Loucy (cell line): Measurements from ENCODE around the gene STXBP5.

Experiments used
- EZH2phosphoT487 ChIP-seq: fragments of 200-600 bp; IDR thresholded peaks from 2 replicates; pipeline ENCODE4 v1.6.1; 2018; ENCODE audit warnings: antibody characterized with exemption, mild to moderate bottlenecking, moderate library complexity, borderline replicate concordance
- TF ChIP-seq, protein P1 (sequence below): fragments of 200-600 bp; sonication (generic); conservative IDR thresholded peaks from 2 replicates; pipeline ENCODE4 v1.5.1; 2014; ENCODE audit warnings: mild to moderate bottlenecking, antibody characterized with exemption, low read length

DNA sequence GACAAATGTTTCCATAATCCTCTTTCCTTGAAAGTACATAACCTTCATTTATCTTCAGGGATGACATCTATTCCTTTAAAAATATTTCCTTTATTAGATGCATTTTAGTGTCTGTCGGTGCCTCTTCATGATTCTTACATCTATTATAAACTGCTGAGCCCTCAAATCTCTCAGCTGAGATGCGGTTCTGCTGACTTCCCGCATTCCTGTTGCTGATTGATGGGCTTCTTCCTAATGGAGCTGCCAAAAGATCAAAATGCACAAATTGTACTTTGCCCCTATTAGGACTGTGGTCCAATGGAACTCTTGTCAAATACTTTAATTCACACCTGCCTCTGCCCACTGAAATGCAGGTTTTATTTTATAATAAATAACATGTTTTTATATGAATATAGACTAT, 225.6 kb downstream of the STXBP5 start:
- TF ChIP-seq, protein P1, sequence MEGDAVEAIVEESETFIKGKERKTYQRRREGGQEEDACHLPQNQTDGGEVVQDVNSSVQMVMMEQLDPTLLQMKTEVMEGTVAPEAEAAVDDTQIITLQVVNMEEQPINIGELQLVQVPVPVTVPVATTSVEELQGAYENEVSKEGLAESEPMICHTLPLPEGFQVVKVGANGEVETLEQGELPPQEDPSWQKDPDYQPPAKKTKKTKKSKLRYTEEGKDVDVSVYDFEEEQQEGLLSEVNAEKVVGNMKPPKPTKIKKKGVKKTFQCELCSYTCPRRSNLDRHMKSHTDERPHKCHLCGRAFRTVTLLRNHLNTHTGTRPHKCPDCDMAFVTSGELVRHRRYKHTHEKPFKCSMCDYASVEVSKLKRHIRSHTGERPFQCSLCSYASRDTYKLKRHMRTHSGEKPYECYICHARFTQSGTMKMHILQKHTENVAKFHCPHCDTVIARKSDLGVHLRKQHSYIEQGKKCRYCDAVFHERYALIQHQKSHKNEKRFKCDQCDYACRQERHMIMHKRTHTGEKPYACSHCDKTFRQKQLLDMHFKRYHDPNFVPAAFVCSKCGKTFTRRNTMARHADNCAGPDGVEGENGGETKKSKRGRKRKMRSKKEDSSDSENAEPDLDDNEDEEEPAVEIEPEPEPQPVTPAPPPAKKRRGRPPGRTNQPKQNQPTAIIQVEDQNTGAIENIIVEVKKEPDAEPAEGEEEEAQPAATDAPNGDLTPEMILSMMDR, result no peak
- no peak for TF ChIP-seq EZH2phosphoT487
